NB4 (cell line): ENCODE data around the gene SMIM23.

ENCODE experiments used
- CTCF ChIP-seq: IDR thresholded peaks from one replicate; pipeline ENCODE4 v1.5.1; 2012; ENCODE audit warnings: low read depth, low read length
- MAX ChIP-seq: IDR thresholded peaks from 2 replicates; pipeline ENCODE4 v1.6.1; 2011; ENCODE audit warnings: low read depth, low read length
- POLR2A ChIP-seq: IDR thresholded peaks from 2 replicates; pipeline ENCODE4 v1.6.1; 2011; ENCODE audit warnings: mild to moderate bottlenecking; ENCODE audit not compliant: insufficient read length; ENCODE audit errors: extremely low read depth

GRCh38 chr5:171771856-171772255, 13.8 kb upstream of the SMIM23 start:
- TF ChIP-seq CTCF (no peak), POLR2A (no peak), MAX (no peak)
